Upper lobe of left lung (tissue), 4 donors: Measurements from ENCODE around the gene ANXA10.

ENCODE experiments used
- CTCF ChIP-seq, 6 experiments: fragments of 450-650 bp in 4 of 6; fragments of 200-600 bp in 2 of 6; sonication (generic) in 2 of 6; IDR thresholded peaks; one replicate each; pipeline ENCODE4 v1.5.1; 2016 to 2019; ENCODE audit warnings: antibody characterized with exemption in 6 of 6
- POLR2A ChIP-seq, 4 donors: fragments of 450-650 bp; IDR thresholded peaks; one replicate each; pipeline ENCODE4 v1.5.1; 2016 to 2017; ENCODE audit warnings: antibody characterized with exemption in 4 of 4, mild to moderate bottlenecking in 2 of 4
- POLR2AphosphoS5 ChIP-seq, 2 donors: sonication (generic); formaldehyde crosslinking; IDR thresholded peaks; one replicate each; pipeline ENCODE4 v1.5.1; 2017; ENCODE audit warnings: antibody characterized with exemption in 2 of 2

GRCh38 chr4:168188754-168189153 is 96.4 kb downstream of the ANXA10 start:
- TF ChIP-seq CTCF (IDR thresholded peaks at IDR 0.05) (no peak), POLR2AphosphoS5 (IDR thresholded peaks at IDR 0.05) (no peak), POLR2A (IDR thresholded peaks at IDR 0.05) (no peak)
